ENCODE results near the gene SOCS7.

SOCS7 gene

DNA sequence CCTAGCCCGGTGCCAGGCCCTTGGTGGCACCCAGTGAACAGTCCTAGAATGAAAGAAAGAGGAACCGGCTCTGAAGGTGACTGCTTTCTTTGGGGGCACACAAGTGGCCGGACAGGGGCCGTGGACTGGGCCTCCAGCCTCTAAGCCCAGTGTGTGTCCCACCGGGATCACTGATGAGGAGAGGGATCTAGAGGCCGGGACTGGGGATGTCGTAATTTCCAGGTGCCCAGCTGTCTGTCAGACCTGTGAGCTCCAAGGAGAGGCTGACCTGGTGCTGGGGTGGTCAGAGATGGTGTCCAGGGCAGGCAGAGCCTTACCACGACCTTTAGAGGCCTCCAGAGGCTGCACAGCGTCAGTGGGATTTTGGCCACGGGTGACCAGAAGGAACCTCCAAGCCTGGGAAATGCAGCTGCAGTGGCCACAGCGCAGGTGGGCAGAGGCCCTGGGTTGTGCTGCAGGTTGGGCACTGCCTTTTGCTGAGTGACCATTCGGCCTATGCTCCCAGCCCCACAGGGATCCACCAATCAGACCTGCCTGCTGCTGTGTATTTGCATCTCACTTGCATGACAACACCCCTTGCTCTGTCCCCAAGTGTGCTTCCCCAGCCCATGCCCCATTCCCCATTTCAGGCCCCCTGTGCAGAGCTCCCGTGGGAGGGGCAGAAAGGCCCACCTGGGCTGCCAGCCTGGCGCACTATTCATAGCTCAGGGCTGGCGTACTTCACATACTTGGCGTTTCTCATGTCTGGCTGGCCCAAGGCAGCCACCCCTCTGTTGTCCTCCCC is 89.2 kb downstream of the SOCS7 start:
- no peak for DNase-seq (ENCODE audit: low read depth)

DNA sequence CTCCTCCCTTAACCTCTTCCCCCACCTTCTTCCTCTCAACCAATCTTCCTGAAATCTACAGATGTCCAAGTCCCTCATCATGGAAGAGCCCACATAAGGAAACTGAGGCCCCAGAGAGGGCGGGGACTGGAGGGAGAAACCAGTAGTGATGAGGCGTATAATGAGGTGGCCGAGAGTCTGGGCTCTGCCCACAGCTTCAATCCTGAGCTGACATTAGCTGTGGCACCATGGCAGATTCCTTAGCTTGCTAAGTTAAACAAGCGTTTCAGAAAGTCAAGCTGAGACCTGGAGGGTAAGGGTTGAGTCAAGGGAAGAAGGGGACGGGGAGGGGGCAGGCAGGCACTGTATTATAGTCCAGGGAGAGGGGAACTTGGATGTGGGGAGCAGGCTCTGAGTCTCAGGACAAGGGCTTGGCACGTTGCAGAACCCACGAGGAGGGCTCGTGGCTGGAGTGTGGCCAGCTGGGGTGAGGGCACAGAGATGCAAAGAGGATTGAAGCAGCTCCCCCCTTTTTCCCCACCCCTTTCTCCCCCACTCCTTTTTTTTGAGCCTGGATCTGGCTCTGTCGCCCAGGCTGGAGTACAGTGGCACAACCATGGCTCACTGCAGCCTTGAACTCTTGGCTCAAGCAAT is 89.9 kb downstream of the SOCS7 start:
- DNase-seq (ENCODE audit: low read depth), result no peak

DNA sequence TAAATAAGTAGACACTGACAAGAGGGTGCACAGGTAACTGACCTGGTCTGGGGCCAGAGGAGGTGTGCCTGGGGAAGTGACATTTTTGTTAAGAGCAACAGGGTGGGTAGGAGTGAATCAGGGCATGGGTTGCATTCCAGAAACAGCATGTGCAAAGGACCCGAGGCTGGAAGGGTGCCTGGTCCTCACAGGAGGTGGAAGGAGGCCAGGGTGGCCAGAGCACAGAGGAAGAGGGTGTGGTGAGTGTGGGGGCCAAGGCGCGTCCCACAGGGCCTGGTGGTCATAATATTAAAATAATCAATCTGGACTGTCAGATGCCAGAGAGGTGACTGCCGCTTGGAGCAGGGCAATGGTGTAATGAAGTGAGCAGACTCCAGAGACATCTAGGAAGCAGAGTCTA is 90.9 kb downstream of the SOCS7 start:
- DNase-seq (ENCODE audit: low read depth), result no peak

DNA sequence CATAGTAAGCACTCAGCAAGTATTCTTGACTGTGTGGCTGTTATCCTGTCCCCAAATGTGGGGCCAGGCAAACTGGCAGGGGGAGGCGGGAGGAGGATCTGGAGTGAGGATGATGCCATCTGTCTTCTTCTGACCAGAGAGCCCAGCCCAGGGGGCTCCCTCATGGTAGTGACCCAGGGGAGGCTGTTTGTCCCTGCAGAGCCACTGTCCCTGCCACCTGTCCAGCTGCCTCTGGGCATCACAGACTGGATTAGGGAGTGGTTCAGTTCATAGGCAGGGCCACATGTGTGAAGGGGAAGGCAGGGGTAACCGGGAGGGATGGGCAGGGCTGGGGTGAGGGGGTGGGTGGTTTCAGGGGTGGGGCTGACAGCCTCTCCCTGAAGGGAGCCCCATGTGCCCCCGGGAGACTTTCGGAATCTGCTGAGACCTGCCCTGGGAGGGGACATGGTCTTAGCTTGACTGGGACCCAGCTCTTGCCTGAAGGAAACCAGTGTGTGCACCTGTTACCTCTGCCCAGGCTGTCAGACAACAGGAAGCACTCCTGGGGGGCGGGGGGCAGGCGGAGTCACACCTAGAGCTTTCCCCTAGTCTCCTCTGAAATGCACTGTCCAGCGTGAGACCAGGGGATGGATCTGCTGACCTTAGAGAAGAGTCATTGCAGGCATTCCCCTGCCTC is 91.8 kb downstream of the SOCS7 start:
- no peak for DNase-seq (ENCODE audit: low read depth)

DNA sequence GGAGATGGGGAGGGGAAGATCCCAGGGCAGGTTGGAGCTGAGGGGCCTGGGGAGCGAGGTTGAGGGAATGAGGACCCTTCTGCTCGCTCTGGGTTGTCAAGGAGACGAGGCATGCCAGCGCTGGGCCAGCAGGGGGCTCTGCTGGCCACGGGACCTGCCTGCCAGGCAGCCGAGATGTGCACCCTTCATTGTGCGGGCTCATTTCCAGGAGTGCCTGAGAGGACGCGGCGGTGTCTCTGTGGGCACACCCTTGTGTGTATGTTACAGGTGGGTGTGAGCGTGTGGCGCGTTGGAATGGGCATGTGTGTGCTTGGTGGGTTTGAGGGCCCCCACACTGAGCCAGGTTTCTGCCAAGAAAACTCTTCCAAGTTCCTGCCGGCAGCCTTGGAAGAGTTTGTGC is 92.5 kb downstream of the SOCS7 start:
- no peak for DNase-seq (ENCODE audit: low read depth)

DNA sequence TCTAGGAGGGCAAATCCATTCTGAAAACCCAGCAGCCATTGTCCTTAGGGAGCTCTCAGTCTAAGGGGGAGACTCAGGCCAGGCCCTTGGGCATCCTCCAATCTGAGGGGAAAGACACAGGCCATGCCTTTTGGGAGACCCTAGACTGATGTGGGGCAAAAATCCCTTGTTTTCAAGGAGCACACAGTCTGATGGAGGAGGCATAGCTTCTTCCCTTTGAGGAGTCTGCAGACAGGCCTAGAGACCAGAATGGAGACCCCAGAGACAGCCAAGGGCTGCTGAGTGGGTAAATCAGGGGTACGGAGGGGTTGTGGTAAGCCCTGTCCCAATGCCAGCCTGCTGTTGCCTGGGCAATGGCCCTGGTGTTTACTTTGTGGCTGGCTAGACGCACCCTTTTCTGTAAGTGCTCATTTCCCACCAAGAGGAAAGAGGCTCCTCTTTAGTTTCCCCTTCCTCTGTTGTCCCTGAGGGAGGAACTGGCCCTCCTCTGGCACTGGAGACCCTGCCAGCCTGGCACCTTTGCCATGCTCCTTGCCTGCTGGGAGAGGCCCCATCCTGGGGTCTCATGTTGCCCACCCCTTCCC is 96.0 kb downstream of the SOCS7 start:
- no peak for DNase-seq (ENCODE audit: low read depth)

DNA sequence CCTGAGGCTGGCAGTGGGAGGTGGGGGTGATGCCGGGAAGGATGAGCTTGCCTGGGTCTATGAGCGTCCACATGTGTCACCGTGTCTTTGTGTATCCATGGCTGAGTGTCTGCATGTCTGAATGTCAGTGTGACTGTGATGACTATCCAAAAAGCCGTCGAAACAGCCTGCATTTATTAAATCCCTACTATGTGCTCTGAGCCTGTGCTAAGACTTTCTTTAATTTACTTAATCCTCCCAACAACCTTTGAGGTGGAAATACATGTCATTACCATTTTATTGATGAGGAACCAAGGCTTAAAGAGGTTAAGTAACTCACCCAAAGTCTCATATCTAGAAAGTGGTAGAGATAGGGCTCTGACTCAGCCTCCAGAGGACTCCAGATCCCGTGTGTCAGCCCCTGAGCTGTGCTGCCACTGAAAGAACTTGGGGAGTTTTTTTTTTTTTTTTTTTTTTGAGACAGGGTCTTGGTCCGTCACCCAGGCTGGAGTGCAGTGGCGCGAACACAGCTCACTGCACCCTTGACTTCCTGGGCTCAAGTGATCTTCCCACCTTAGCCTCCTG is 96.6 kb downstream of the SOCS7 start:
- DNase-seq (ENCODE audit: low read depth), result no peak

DNA sequence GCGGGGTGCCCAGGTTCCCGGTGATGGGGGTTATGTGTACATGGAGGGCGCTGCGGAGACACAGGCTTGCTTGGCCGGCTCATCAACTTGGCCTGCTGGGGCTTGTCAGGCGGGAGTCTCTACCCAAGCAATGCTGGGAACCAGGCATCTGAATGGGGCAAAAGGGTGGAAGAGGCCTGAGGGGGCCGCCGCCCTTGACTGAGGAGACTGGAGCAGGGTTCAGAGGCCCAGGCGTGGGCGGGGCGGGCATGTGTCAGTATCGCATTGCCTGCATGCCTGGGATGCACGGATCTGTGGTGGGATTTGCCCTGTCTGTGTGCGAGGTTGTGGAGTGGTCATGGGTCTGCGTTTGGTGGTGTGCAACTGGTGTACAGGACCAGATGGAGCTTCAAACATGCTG is 97.7 kb downstream of the SOCS7 start:
- DNase-seq (ENCODE audit: low read depth), result no peak

DNA sequence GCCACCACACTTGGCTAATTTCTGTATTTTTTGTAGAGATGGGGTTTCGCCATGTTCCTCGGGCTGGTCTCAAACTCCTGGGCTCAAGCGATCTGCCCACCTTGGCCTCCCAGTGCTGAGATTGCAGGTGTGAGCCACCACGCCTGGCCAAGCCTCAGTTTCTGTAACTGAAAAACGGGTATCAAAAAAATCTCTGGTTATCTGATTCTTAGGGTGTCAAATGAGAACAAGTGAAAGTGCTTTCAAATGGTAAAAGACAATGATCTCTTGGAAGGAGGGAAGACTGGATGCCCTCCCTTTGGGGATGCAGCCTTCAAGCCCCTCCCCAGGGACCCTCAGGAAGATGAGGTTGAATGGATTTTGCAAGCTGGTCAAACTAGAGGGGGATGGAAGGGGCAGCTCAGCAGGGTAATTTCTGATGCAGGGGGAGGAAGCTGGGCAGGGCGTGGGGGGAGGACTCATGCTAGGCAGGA is 98.9 kb downstream of the SOCS7 start:
- no peak for DNase-seq (ENCODE audit: low read depth)

DNA sequence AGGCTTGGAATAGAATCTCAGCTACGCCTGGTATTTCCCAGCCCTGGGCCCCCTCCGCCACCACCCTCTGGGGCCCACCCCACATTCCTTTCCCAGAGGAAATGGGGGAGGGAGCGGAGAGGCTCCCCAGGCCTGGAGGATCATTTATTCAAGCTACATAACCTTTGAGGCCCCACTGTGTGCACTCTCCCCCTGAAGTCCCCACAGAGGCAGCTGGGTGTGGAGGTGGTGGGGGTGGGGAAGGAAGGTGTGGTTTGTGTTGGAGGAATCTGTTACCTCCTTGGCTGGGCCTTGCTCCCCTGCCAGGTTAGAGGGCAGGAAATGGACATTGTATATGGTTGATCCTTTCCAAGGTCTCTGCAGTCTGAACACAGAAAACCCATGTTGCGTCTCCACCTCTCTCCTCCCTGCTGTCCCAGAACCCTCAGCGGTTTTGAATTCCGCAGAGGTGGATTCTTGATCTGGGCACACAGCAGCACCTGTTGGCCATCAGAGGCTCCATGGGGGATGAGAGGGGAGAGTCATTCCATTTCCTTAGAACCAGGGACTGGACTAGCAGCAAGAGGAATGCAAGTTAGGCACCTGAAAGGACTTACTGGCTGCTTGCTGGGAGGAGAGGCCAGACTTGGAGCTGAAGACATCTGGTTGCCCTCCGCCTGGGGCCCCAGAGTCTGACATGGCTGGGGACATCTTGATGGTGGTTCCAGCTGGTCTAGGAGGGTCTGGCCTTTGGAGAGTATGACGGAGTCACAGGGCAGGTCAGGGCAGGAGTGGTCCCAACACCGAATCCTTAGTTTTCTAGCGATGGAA is 99.6 kb downstream of the SOCS7 start:
- no peak for DNase-seq (ENCODE audit: low read depth)

DNA sequence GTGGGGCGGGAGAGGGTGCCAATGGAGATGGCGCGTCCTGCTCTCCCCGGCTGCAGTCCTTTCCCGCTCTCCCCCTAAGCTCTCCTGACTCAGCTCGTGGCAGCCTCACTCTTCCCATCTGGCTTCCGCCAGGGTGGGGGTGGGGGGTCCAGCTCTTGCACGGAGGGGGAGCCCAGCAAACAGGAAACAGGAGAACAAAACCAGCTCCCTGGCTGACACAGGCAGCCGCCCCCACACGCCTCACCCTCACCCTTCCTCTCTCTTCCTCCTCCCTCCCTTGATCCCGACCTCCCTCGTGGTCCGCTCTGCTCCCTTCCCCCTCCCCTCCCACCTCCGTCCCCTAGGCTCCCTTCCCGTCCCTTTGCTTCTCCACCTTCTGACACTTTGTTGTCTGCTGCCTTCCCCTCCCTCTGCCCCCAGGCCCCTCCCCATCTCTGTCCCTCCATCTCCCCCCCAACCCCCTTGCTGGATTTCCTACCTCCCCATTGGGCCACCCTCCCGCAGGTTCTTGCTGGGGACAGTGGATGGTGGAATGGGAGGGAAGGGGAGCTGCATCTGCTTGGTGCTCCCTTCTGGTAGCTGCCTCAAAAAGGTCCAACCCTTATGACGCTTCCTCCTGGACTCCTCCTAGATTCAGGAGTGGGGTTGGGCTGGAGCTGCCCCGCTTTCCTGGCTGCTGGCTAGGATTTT is 100.3 kb downstream of the SOCS7 start:
- DNase-seq (ENCODE audit: low read depth), result no peak

DNA sequence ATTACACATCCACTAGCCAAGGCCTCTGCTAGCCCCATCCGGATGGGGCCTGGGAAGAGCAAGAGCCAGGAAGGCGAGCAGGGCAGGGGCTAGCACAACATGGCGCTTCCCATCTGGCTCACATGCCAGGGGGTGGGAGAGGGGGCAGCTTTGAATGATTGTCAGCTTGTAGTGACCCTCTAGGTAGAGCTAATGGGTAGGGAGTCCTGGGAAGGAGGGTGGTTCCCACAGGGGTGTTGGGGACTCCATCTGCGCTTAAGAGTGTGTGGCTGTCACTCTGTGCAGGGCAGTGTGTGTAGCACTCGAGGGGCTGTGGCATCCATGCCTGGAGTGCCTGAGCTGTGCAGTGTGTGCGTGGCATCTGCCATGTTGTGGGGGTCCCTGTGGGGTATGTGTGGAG is 101.1 kb downstream of the SOCS7 start:
- DNase-seq (ENCODE audit: low read depth), result no peak

DNA sequence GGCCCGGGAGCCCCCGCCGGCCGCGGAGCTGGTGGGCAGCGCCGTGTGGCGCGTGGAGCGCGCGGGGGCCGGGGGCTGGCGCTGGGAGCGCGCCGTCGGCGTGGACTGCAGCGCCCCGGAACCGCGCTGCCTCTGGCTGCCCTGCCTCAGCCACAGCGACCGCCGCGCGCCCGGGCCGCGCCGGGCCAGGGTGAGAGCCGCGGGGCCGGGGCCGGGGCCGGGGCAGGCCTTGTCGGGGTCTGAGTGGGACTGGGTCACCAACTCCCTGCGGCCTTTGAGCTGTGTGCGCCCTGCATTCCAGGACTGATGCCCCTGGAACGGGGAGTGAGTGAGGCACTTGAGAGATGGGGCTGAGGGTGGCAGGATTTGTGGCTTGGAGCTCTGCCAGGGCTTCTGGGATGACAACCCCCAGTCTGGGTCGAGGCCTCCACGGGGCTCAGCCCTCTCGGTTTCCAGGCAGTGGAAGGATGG is 102.3 kb downstream of the SOCS7 start:
- DNase-seq (ENCODE audit: low read depth), result no peak

DNA sequence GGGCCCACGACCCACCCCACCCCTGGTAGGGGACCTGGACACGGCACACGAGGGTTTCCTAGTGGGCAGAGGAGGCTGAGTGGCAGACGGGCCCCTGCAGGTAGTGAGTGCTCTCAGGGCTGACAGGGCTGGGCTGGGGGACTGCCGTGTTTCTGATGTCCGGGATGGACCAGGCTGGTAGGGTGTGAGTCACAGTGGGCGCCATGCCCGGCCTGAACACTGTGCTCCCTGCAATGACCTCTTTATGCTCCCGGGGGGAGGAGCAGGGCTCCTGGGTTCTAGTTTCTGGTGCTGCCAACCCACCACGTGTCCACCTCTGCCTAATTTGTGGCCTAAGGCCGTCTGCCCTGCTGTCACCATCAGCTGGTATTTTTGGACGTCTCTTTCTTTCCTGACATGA is 102.9 kb downstream of the SOCS7 start:
- DNase-seq (ENCODE audit: low read depth), result no peak

Measured in HS-5 (cell line).